GM20431 (cell line): ENCODE measurements around the gene ZG16.

Source experiments
- in situ Hi-C: fragments of 300-500 bp; cut with MseI, MboI; formaldehyde crosslinking; loops from one replicate; pipeline ENCODE4 v1.15.0; 2020; ENCODE audit warnings: low sequenced_read_pairs; ENCODE audit not compliant: unreplicated experiment

Gene ZG16

GRCh38 chr16:29818082-29818481 lies 40.0 kb downstream of the ZG16 start:
- in situ Hi-C loops = loop anchor here (10.0 kb wide), 1 partner anchor 57 kb away; no protein-coding TSS in a partner anchor

- in situ Hi-C loops = loop anchor here (10.0 kb wide), 1 partner anchor 55 kb away; no protein-coding TSS in a partner anchor
These were observed 41.5 kb downstream of the ZG16 start for GRCh38 chr16:29819506-29819905.

GRCh38 chr16:29820271-29820701 lies 42.2 kb downstream of the ZG16 start, which contains the start of gene MVP:
TSS of gene MVP (plus strand) at chr16:29820462. CDS start at chr16:29830550, 10,088 bp downstream.
- in situ Hi-C loops = no loop called here

- in situ Hi-C loops = no loop called here
These were observed 42.9 kb downstream of the ZG16 start for GRCh38 chr16:29820730-29821642.

- in situ Hi-C loops = no loop called here
These were observed 43.6 kb downstream of the ZG16 start for GRCh38 chr16:29821643-29822115.

GRCh38 chr16:29824589-29825144 lies 46.6 kb downstream of the ZG16 start:
- in situ Hi-C loops = loop anchor here (25.0 kb wide), 1 partner anchor 188 kb away; the partner anchor contains the start of genes C16orf92 and DOC2A

GRCh38 chr16:29825145-29826044 lies 47.3 kb downstream of the ZG16 start:
- in situ Hi-C loops = loop anchor here (25.0 kb wide), 1 partner anchor 187 kb away; the partner anchor contains the start of genes C16orf92 and DOC2A

- in situ Hi-C loops = loop anchor here (25.0 kb wide), 1 partner anchor 186 kb away; the partner anchor contains the start of genes C16orf92 and DOC2A
These were observed 48.3 kb downstream of the ZG16 start for GRCh38 chr16:29826342-29826695.

- in situ Hi-C loops = loop anchor here (25.0 kb wide), 1 partner anchor 182 kb away; the partner anchor contains the start of genes C16orf92 and DOC2A
These were observed 52.7 kb downstream of the ZG16 start for GRCh38 chr16:29830774-29831173.

GRCh38 chr16:29831490-29831889 lies 53.4 kb downstream of the ZG16 start:
- in situ Hi-C loops = loop anchor here (25.0 kb wide), 1 partner anchor 181 kb away; the partner anchor contains the start of genes C16orf92 and DOC2A
